ENCODE results near the gene KREMEN2. TPM values are rescaled to one million over a fixed set of nuclear protein-coding genes. Genes with fewer than 3 reads are reported as not detected.
A peak's percentile ranks its signal among the peaks of the same experiment; 100 is the strongest.

The KREMEN2 gene
- total RNA-seq, 1 donor: not detected

- TF ChIP-seq CTCF (IDR thresholded peaks at IDR 0.05; ENCODE audit: insufficient read depth, low read length): no peak
- H3K4me3 ChIP-seq (ENCODE audit: low read depth, low read length): peak overlapping the region; percentile 75
- DNase-seq (ENCODE audit: low read depth): no peak
Observed at GRCh38 chr16:2979669-2980226, 15.7 kb downstream of the KREMEN2 start.

- H3K4me3 ChIP-seq (ENCODE audit: low read depth, low read length): peak within 1 kb of the TSS; percentile 86
- peak; percentile 79 for DNase-seq (ENCODE audit: low read depth)
- TF ChIP-seq CTCF (IDR thresholded peaks at IDR 0.05; ENCODE audit: insufficient read depth, low read length): no peak
Observed at GRCh38 chr16:2980227-2981176, 16.4 kb downstream of the KREMEN2 start, which contains the start of gene PKMYT1. Gene PKMYT1 (minus strand): TSS chr16:2980446. CDS start chr16:2979657, 789 bp downstream.

- no peak overlapping the region for H3K4me3 ChIP-seq (ENCODE audit: low read depth, low read length)
- TF ChIP-seq CTCF (IDR thresholded peaks at IDR 0.05; ENCODE audit: insufficient read depth, low read length): no peak
- DNase-seq (ENCODE audit: low read depth): no peak
Observed at GRCh38 chr16:2981177-2981898, 17.3 kb downstream of the KREMEN2 start.

GRCh38 chr16:2981899-2982250 lies 17.8 kb downstream of the KREMEN2 start:
- TF ChIP-seq CTCF (IDR thresholded peaks at IDR 0.05; ENCODE audit: insufficient read depth, low read length): no peak
- H3K4me3 ChIP-seq (ENCODE audit: low read depth, low read length): no peak overlapping the region
- DNase-seq (ENCODE audit: low read depth): no peak

GRCh38 chr16:2982402-2982801 lies 18.3 kb downstream of the KREMEN2 start:
- DNase-seq (ENCODE audit: low read depth): no peak
- no peak overlapping the region for H3K4me3 ChIP-seq (ENCODE audit: low read depth, low read length)
- no peak for TF ChIP-seq CTCF (IDR thresholded peaks at IDR 0.05; ENCODE audit: insufficient read depth, low read length)

- peak overlapping the region; percentile 41 for H3K4me3 ChIP-seq (ENCODE audit: low read depth, low read length)
- TF ChIP-seq CTCF (IDR thresholded peaks at IDR 0.05; ENCODE audit: insufficient read depth, low read length): peak; percentile 62
- peak; percentile 65 for DNase-seq (ENCODE audit: low read depth)
Observed at GRCh38 chr16:2983706-2984136, 19.6 kb downstream of the KREMEN2 start.
